ENCODE results near the gene BAZ2A.

The BAZ2A gene

GRCh38 chr12:56626701-56627100 is 3.4 kb downstream of the BAZ2A start:
- Histone ChIP-seq H3K9me3 (ENCODE audit: control insufficient read depth, insufficient read depth, low read depth, low read length) (no peaks in the 10 kb centered on the region), H3K4me1 (ENCODE audit: control insufficient read depth, insufficient read depth, low read length) (peaks cover 15% of the 10 kb centered on the region), H3K4me3 (ENCODE audit: low read depth, low read length) (no peak overlapping the region), H3K36me3 (ENCODE audit: control insufficient read depth in 2 of 2, insufficient read depth in 1 of 2, low read length in 2 of 2) (peaks cover 15 to 35% of the 10 kb centered on the region in 2 experiments; a peak in 2 of 3 replicates), H3K27ac (ENCODE audit: extremely low read depth, low read depth, low read length) (no peak overlapping the region)
- TF ChIP-seq ZNF654 (tag by site-specific recombination; IDR thresholded peaks at IDR 0.05; ENCODE audit: low read depth) (no peak), ZNF10 (tag by site-specific recombination; IDR thresholded peaks at IDR 0.05) (peak; percentile 22; the same call in 1 of the 2 replicates)
- CTCF ChIA-PET: interaction anchor here (4.0 kb wide), 1 partner anchor 10 kb away, joined by 32 read pairs; no protein-coding TSS in a partner anchor
- POLR2A ChIA-PET: interaction anchor here (0.5 to 1.1 kb wide), 2 partner anchors 9 to 10 kb away, joined by 3 to 7 read pairs; no protein-coding TSS in a partner anchor

GRCh38 chr12:56622535-56622934 is 7.6 kb downstream of the BAZ2A start:
- CTCF ChIA-PET: interaction anchor here (0.8 to 4.0 kb wide), 4 partner anchors 14 to 63 kb away, joined by 3 to 32 read pairs (median 8); no protein-coding TSS in a partner anchor

GRCh38 chr12:56616925-56617324 is 13.2 kb downstream of the BAZ2A start:
- Histone ChIP-seq H3K36me3 (ENCODE audit: control insufficient read depth in 2 of 2, insufficient read depth in 1 of 2, low read length in 2 of 2) (peaks cover 57 to 88% of the 10 kb centered on the region in 2 experiments), H3K27ac (ENCODE audit: extremely low read depth, low read depth, low read length) (0 out of 2 replicates have a peak overlapping the region, but pooled peaks have one; percentile 16), H3K9me3 (ENCODE audit: control insufficient read depth, insufficient read depth, low read depth, low read length) (no peaks in the 10 kb centered on the region), H3K4me1 (ENCODE audit: control insufficient read depth, insufficient read depth, low read length) (no peaks in the 10 kb centered on the region), H3K4me3 (ENCODE audit: low read depth, low read length) (no peak overlapping the region)
- TF ChIP-seq ZNF239 (tag by site-specific recombination; IDR thresholded peaks at IDR 0.05) (no peak), PRDM6 (tag by site-specific recombination; IDR thresholded peaks at IDR 0.05) (no peak), ZNF571 (tag by site-specific recombination; IDR thresholded peaks at IDR 0.05) (no peak), ZNF561 (tag by site-specific recombination; IDR thresholded peaks at IDR 0.05; ENCODE audit: borderline replicate concordance) (no peak), GFI1B (tag by site-specific recombination; IDR thresholded peaks at IDR 0.05) (no peak), PATZ1 (tag by site-specific recombination; IDR thresholded peaks at IDR 0.05) (no peak)
- CTCF ChIA-PET: interaction anchor here (1.0 to 1.1 kb wide), 2 partner anchors 20 to 22 kb away, joined by 3 read pairs; no protein-coding TSS in a partner anchor
- POLR2A ChIA-PET: interaction anchor here (0.6 to 0.9 kb wide), 3 partner anchors 12 to 101 kb away, joined by 3 to 4 read pairs (median 3); no protein-coding TSS in a partner anchor

More at GRCh38 chr12:56622535-56622934, 7.6 kb downstream of the BAZ2A start:
- H3K9me3 ChIP-seq (ENCODE audit: control insufficient read depth, insufficient read depth, low read depth, low read length): no peaks in the 10 kb centered on the region
- peaks cover 7% of the 10 kb centered on the region for H3K4me1 ChIP-seq (ENCODE audit: control insufficient read depth, insufficient read depth, low read length)
- no peak overlapping the region for H3K27ac ChIP-seq (ENCODE audit: extremely low read depth, low read depth, low read length)
- peaks cover 35 to 66% of the 10 kb centered on the region in 2 experiments; a peak in 2 of 3 replicates for H3K36me3 ChIP-seq (ENCODE audit: control insufficient read depth in 2 of 2, insufficient read depth in 1 of 2, low read length in 2 of 2)
- POLR2A ChIA-PET: interaction anchor here (3.8 kb wide), 1 partner anchor 14 kb away, joined by 14 read pairs; no protein-coding TSS in a partner anchor
- no peak overlapping the region for H3K4me3 ChIP-seq (ENCODE audit: low read depth, low read length)
- TF ChIP-seq MZF1 (tag by site-specific recombination; IDR thresholded peaks at IDR 0.05; ENCODE audit: borderline replicate concordance) (no peak), ZNF600 (tag by site-specific recombination; IDR thresholded peaks at IDR 0.05) (no peak), ZNF155 (tag by site-specific recombination; IDR thresholded peaks at IDR 0.05) (no peak), ZNF660 (tag by site-specific recombination; IDR thresholded peaks at IDR 0.05) (no peak), ZNF544 (tag by site-specific recombination; IDR thresholded peaks at IDR 0.05) (no peak), RBAK (tag by site-specific recombination; IDR thresholded peaks at IDR 0.05) (no peak), ELK4 (IDR thresholded peaks at IDR 0.05; ENCODE audit: borderline replicate concordance, low read depth, low read length) (no peak), FEZF1 (tag by site-specific recombination; IDR thresholded peaks at IDR 0.05) (no peak), ZNF214 (tag by site-specific recombination; IDR thresholded peaks at IDR 0.05; ENCODE audit: borderline replicate concordance) (no peak), ZNF658 (tag by site-specific recombination; IDR thresholded peaks at IDR 0.05) (no peak)
- TF ChIP-seq, protein P1, sequence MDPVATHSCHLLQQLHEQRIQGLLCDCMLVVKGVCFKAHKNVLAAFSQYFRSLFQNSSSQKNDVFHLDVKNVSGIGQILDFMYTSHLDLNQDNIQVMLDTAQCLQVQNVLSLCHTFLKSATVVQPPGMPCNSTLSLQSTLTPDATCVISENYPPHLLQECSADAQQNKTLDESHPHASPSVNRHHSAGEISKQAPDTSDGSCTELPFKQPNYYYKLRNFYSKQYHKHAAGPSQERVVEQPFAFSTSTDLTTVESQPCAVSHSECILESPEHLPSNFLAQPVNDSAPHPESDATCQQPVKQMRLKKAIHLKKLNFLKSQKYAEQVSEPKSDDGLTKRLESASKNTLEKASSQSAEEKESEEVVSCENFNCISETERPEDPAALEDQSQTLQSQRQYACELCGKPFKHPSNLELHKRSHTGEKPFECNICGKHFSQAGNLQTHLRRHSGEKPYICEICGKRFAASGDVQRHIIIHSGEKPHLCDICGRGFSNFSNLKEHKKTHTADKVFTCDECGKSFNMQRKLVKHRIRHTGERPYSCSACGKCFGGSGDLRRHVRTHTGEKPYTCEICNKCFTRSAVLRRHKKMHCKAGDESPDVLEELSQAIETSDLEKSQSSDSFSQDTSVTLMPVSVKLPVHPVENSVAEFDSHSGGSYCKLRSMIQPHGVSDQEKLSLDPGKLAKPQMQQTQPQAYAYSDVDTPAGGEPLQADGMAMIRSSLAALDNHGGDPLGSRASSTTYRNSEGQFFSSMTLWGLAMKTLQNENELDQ (tag by site-specific recombination; IDR thresholded peaks at IDR 0.05; ENCODE audit: low read depth): no peak

All from HEK293 (cell line).